ENCODE data around the gene TANGO6. TPM values are rescaled to one million over a fixed set of nuclear protein-coding genes. Genes with fewer than 3 reads are reported as not detected.

The TANGO6 gene
- total and polyA plus RNA-seq, 10 of the 15 experiments (the other 5 are each of a cell fraction or from before 2014, with no cell fraction given) = 1.1 to 20.6 (median 11.0) TPM

- Histone ChIP-seq H3K36me3 (ENCODE audit: control insufficient read depth in 2 of 2, insufficient read depth in 2 of 2, low read length in 1 of 2) (no peaks in the 10 kb centered on the region), H2AFZ (ENCODE audit: control insufficient read depth, low read depth, low read length) (no peak overlapping the region), H3K9me3 (replicated peaks; ENCODE audit: control insufficient read depth, insufficient read depth, low read length) (no peaks in the 10 kb centered on the region), H3K9ac (ENCODE audit: control insufficient read depth, insufficient read depth, low read length) (no peak overlapping the region), H3K27ac (ENCODE audit: control insufficient read depth, insufficient read depth) (no peak overlapping the region), H3K27me3 (replicated peaks in 1 of 2; ENCODE audit: control insufficient read depth in 2 of 2, insufficient read depth in 2 of 2, low read length in 1 of 2) (no peaks in the 10 kb centered on the region), H3K4me1 (ENCODE audit: control insufficient read depth, insufficient read depth, low read length) (peaks cover under 1% of the 10 kb centered on the region), H4K20me1 (ENCODE audit: control insufficient read depth, insufficient read depth) (no peaks in the 10 kb centered on the region), H3K4me3 (no peak overlapping the region), H3K4me2 (ENCODE audit: control insufficient read depth, insufficient read depth) (no peak overlapping the region), H3K79me2 (ENCODE audit: control insufficient read depth, insufficient read depth, low read length) (no peaks in the 10 kb centered on the region)
- in situ Hi-C loops (cut with MboI) = no loop called here
- ChIA-PET CTCF (interaction anchor here (0.6 to 2.0 kb wide), 2 partner anchors 15 to 18 kb away, joined by 4 to 9 read pairs; no protein-coding TSS in a partner anchor), POLR2A (interaction anchor here (0.6 kb wide), 1 partner anchor 106 kb away, joined by 3 read pairs; no protein-coding TSS in a partner anchor), SMC1A (ENCODE audit: uncharacterized antibody, unreplicated experiment) (interaction anchor here (0.6 to 1.4 kb wide), 3 partner anchors 42 to 481 kb away, joined by 3 to 4 read pairs (median 3); no protein-coding TSS in a partner anchor), RAD21 (ENCODE audit: unreplicated experiment) (no interaction called here)
- 38% methylated on average over 5 of the region's 5 CpGs for WGBS (ENCODE audit: insufficient coverage, insufficient replicate concordance, low lambda C conversion rate, missing lambda C conversion rate)
- FAIRE-seq (no peak), ATAC-seq (peak; percentile 19; the same call in 2 of the 3 replicates), DNase-seq (ENCODE audit: low read depth, low spot score) (no peak)
- no TSS peak for BruUV-seq (replicated peaks)
- intact Hi-C loops (cut with micrococcal nuclease; ENCODE audit: unreplicated experiment) = no loop called here
- TF ChIP-seq, protein P1, sequence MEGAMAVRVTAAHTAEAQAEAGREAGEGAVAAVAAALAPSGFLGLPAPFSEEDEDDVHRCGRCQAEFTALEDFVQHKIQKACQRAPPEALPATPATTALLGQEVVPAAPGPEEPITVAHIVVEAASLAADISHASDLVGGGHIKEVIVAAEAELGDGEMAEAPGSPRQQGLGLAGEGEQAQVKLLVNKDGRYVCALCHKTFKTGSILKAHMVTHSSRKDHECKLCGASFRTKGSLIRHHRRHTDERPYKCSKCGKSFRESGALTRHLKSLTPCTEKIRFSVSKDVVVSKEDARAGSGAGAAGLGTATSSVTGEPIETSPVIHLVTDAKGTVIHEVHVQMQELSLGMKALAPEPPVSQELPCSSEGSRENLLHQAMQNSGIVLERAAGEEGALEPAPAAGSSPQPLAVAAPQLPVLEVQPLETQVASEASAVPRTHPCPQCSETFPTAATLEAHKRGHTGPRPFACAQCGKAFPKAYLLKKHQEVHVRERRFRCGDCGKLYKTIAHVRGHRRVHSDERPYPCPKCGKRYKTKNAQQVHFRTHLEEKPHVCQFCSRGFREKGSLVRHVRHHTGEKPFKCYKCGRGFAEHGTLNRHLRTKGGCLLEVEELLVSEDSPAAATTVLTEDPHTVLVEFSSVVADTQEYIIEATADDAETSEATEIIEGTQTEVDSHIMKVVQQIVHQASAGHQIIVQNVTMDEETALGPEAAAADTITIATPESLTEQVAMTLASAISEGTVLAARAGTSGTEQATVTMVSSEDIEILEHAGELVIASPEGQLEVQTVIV (IDR thresholded peaks at IDR 0.05; ENCODE audit: borderline replicate concordance, partially characterized antibody) = no peak
- TF ChIP-seq LARP7 (IDR thresholded peaks at IDR 0.05) (no peak), CHD2 (IDR thresholded peaks at IDR 0.05; ENCODE audit: borderline replicate concordance, low read depth, low read length) (no peak), ZBED1 (IDR thresholded peaks at IDR 0.05; ENCODE audit: borderline replicate concordance) (no peak), HDAC6 (IDR thresholded peaks at IDR 0.05; ENCODE audit: unreplicated experiment) (no peak), RAD51 (IDR thresholded peaks at IDR 0.05) (no peak), ZNF274 (IDR thresholded peaks at IDR 0.05; ENCODE audit: insufficient read depth, insufficient read length) (no peak), JUNB (IDR thresholded peaks at IDR 0.05) (no peak), BCL3 (IDR thresholded peaks at IDR 0.05; ENCODE audit: borderline replicate concordance, insufficient read depth, low read depth, low read length, poor library complexity, severe bottlenecking) (no peak), ZNF207 (IDR thresholded peaks at IDR 0.05; ENCODE audit: borderline replicate concordance) (no peak), ESRRA (IDR thresholded peaks at IDR 0.05; ENCODE audit: low read length) (no peak), SPI1 (IDR thresholded peaks at IDR 0.05; ENCODE audit: borderline replicate concordance, insufficient read depth, low read depth, low read length) (no peak), DPF2 (IDR thresholded peaks at IDR 0.05) (no peak), FOS (IDR thresholded peaks at IDR 0.05; ENCODE audit: borderline replicate concordance, extremely low read depth, insufficient read length) (no peak), KDM1A (IDR thresholded peaks at IDR 0.05; ENCODE audit: borderline replicate concordance) (no peak)
- TF ChIP-seq, protein P2, sequence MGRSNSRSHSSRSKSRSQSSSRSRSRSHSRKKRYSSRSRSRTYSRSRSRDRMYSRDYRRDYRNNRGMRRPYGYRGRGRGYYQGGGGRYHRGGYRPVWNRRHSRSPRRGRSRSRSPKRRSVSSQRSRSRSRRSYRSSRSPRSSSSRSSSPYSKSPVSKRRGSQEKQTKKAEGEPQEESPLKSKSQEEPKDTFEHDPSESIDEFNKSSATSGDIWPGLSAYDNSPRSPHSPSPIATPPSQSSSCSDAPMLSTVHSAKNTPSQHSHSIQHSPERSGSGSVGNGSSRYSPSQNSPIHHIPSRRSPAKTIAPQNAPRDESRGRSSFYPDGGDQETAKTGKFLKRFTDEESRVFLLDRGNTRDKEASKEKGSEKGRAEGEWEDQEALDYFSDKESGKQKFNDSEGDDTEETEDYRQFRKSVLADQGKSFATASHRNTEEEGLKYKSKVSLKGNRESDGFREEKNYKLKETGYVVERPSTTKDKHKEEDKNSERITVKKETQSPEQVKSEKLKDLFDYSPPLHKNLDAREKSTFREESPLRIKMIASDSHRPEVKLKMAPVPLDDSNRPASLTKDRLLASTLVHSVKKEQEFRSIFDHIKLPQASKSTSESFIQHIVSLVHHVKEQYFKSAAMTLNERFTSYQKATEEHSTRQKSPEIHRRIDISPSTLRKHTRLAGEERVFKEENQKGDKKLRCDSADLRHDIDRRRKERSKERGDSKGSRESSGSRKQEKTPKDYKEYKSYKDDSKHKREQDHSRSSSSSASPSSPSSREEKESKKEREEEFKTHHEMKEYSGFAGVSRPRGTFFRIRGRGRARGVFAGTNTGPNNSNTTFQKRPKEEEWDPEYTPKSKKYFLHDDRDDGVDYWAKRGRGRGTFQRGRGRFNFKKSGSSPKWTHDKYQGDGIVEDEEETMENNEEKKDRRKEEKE (IDR thresholded peaks at IDR 0.05) = no peak
- TF ChIP-seq, protein P3, sequence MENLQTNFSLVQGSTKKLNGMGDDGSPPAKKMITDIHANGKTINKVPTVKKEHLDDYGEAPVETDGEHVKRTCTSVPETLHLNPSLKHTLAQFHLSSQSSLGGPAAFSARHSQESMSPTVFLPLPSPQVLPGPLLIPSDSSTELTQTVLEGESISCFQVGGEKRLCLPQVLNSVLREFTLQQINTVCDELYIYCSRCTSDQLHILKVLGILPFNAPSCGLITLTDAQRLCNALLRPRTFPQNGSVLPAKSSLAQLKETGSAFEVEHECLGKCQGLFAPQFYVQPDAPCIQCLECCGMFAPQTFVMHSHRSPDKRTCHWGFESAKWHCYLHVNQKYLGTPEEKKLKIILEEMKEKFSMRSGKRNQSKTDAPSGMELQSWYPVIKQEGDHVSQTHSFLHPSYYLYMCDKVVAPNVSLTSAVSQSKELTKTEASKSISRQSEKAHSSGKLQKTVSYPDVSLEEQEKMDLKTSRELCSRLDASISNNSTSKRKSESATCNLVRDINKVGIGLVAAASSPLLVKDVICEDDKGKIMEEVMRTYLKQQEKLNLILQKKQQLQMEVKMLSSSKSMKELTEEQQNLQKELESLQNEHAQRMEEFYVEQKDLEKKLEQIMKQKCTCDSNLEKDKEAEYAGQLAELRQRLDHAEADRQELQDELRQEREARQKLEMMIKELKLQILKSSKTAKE (IDR thresholded peaks at IDR 0.05; ENCODE audit: low read depth, poor library complexity, severe bottlenecking) = no peak
These were observed 251.2 kb downstream of the TANGO6 start for GRCh38 chr16:69094501-69094900.
